Liver (tissue), 9 donors: ENCODE data around the gene COPS7A. TPM values are rescaled to one million over a fixed set of nuclear protein-coding genes. Genes with fewer than 3 reads are reported as not detected.

Experiments used
- DNase-seq: peaks from one replicate; pipeline ENCODE4 v3.0.0-alpha.2; 2017; ENCODE audit warnings: low spot score
- H3K27ac ChIP-seq, 2 donors: one replicate each; pipeline ENCODE4 v1.7.0; 2013; ENCODE audit warnings: inconsistent platforms in 2 of 2, low read length in 2 of 2, control low read depth in 1 of 2, low read depth in 1 of 2, mild to moderate bottlenecking in 1 of 2
- H3K27me3 ChIP-seq, 4 donors: one replicate each; pipeline versions ENCODE4 v1.6.1 to v1.7.0; 2013; ENCODE audit warnings: low read length in 3 of 4, inconsistent platforms in 1 of 4, mild to moderate bottlenecking in 1 of 4, moderate library complexity in 1 of 4; ENCODE audit not compliant: control insufficient read depth in 4 of 4, insufficient read depth in 4 of 4
- H3K36me3 ChIP-seq, 4 donors: one replicate each; pipeline versions ENCODE4 v1.6.1 to v1.7.0; 2013; ENCODE audit warnings: low read length in 3 of 4, mild to moderate bottlenecking in 3 of 4, low read depth in 1 of 4, moderate library complexity in 1 of 4; ENCODE audit not compliant: control insufficient read depth in 4 of 4, insufficient read depth in 3 of 4
- H3K4me1 ChIP-seq, 4 donors: one replicate each; pipeline versions ENCODE4 v1.6.1 to v1.7.0; 2013; ENCODE audit warnings: low read length in 3 of 4, mild to moderate bottlenecking in 3 of 4, moderate library complexity in 1 of 4; ENCODE audit not compliant: control insufficient read depth in 4 of 4, insufficient read depth in 4 of 4
- H3K4me3 ChIP-seq, 3 donors: one replicate each; pipeline versions ENCODE4 v1.6.1 to v1.7.0; 2013; ENCODE audit warnings: low read length in 3 of 3, control low read depth in 1 of 3, low read depth in 1 of 3, mild to moderate bottlenecking in 1 of 3
- H3K9ac ChIP-seq, 2 donors: one replicate each; pipeline ENCODE4 v1.7.0; 2013; ENCODE audit warnings: low read length in 2 of 2, mild to moderate bottlenecking in 2 of 2, moderate library complexity in 2 of 2, control low read depth in 1 of 2, low read depth in 1 of 2
- H3K9me3 ChIP-seq, 4 donors: one replicate each; pipeline versions ENCODE4 v1.6.1 to v1.7.0; 2013; ENCODE audit warnings: low read length in 3 of 4; ENCODE audit not compliant: control insufficient read depth in 4 of 4
- ATF3 ChIP-seq: IDR thresholded peaks from 2 replicates; pipeline ENCODE4 v1.6.1; 2016; ENCODE audit warnings: antibody characterized with exemption
- CTCF ChIP-seq: fragments of 150-350 bp; IDR thresholded peaks from 2 replicates; pipeline ENCODE4 v1.5.1; 2017; ENCODE audit warnings: improper control_type of control experiment, low read depth, low read length; ENCODE audit not compliant: missing input control
- EGR1 ChIP-seq, 2 donors: IDR thresholded peaks; 2 replicates each; pipeline ENCODE4 v1.6.1; 2016 to 2018; ENCODE audit warnings: antibody characterized with exemption in 2 of 2, low read depth in 2 of 2
- FOXA1 ChIP-seq: IDR thresholded peaks from 2 replicates; pipeline ENCODE4 v1.6.1; 2016; ENCODE audit warnings: antibody characterized with exemption
- FOXA2 ChIP-seq: IDR thresholded peaks from 2 replicates; pipeline ENCODE4 v1.6.1; 2016; ENCODE audit warnings: antibody characterized with exemption
- GABPA ChIP-seq, 2 donors: IDR thresholded peaks in 1 of 2; conservative IDR thresholded peaks in 1 of 2; 2 replicates each; pipeline ENCODE4 v1.6.1; 2016; ENCODE audit warnings: antibody characterized with exemption in 2 of 2, mild to moderate bottlenecking in 1 of 2, moderate library complexity in 1 of 2
- HNF4A ChIP-seq, 2 donors: conservative IDR thresholded peaks; 2 replicates each; pipeline ENCODE4 v1.6.1; 2016; ENCODE audit warnings: antibody characterized with exemption in 2 of 2, mild to moderate bottlenecking in 2 of 2
- HNF4G ChIP-seq: IDR thresholded peaks from 2 replicates; pipeline ENCODE4 v1.6.1; 2016; ENCODE audit warnings: antibody characterized with exemption
- JUND ChIP-seq, 2 donors: IDR thresholded peaks; 2 replicates each; pipeline ENCODE4 v1.6.1; 2016; ENCODE audit warnings: antibody characterized with exemption in 2 of 2
- NR2F2 ChIP-seq: IDR thresholded peaks from 2 replicates; pipeline ENCODE4 v1.6.1; 2016; ENCODE audit warnings: antibody characterized with exemption
- RAD21 ChIP-seq, 2 donors: IDR thresholded peaks; 2 replicates each; pipeline ENCODE4 v1.6.1; 2016; ENCODE audit warnings: antibody characterized with exemption in 2 of 2, mild to moderate bottlenecking in 2 of 2
- REST ChIP-seq: IDR thresholded peaks from 2 replicates; pipeline ENCODE4 v1.6.1; 2016; ENCODE audit warnings: antibody characterized with exemption, mild to moderate bottlenecking
- RXRA ChIP-seq, 2 donors: IDR thresholded peaks; 2 replicates each; pipeline ENCODE4 v1.6.1; 2017 to 2018; ENCODE audit warnings: antibody characterized with exemption in 2 of 2, mild to moderate bottlenecking in 1 of 2
- SP1 ChIP-seq: IDR thresholded peaks from 2 replicates; pipeline ENCODE4 v1.6.1; 2018; ENCODE audit warnings: antibody characterized with exemption, mild to moderate bottlenecking
- TAF1 ChIP-seq: conservative IDR thresholded peaks from 2 replicates; pipeline ENCODE4 v1.6.1; 2016; ENCODE audit warnings: antibody characterized with exemption, mild to moderate bottlenecking
- YY1 ChIP-seq: IDR thresholded peaks from 2 replicates; pipeline ENCODE4 v1.6.1; 2016; ENCODE audit warnings: antibody characterized with exemption, mild to moderate bottlenecking
- ZBTB33 ChIP-seq: IDR thresholded peaks from 2 replicates; pipeline ENCODE4 v1.6.1; 2016; ENCODE audit warnings: antibody characterized with exemption
- WGBS: extraction: QIAGEN DNeasy Blood & Tissue Kit; methylation state at CpG from one replicate; pipeline ENCODE4 v1.1.7; 2013; 5-methylcytosine and 5-hydroxymethylcytosine counted together
- polyA plus RNA-seq, 2 donors: library from polyadenylated mRNA; stranded (reverse) in 1 of 2; unstranded in 1 of 2; fragments of 200-250 nt in 1 of 2; fragments of >200 nt in 1 of 2; fragmentation: Nextera tagmentation in 1 of 2; extraction: Ambion mirVana in 1 of 2; gene quantifications; one replicate each; pipeline versions ENCODE4 v1.2.1 to v1.2.3, GENCODE V29; 2013 to 2015
- total RNA-seq, 2 donors: library from RNA; depleted of rRNA; stranded (reverse); fragments of >200 nt; gene quantifications; one replicate each; pipeline ENCODE4 v1.2.3, GENCODE V29; 2014
- TF ChIP-seq, protein P1 (sequence below): IDR thresholded peaks from 2 replicates; pipeline ENCODE4 v1.6.1; 2016; ENCODE audit warnings: antibody characterized with exemption
- donor health status: healthy.
- donor health status: healthy.
- donor health status: healthy.
- donor health status: healthy.
- donor health status: healthy.

COPS7A gene
- total and polyA plus RNA-seq, 4 donors: 26.0 to 37.7 (median 32.4) TPM

GRCh38 chr12:6751767-6752166 lies 27.9 kb downstream of the COPS7A start:
- 87% methylated on average over 7 of the region's 7 CpGs for WGBS
- peak overlapping the region; percentile 73 to 92 (median 87) for H3K4me3 ChIP-seq
- no peak for DNase-seq
- no peaks in the 10 kb centered on the region for H3K9me3 ChIP-seq
- no peaks in the 10 kb centered on the region for H3K27me3 ChIP-seq
- H3K27ac ChIP-seq: peak overlapping the region in 1 of 2 donors; percentile 99
- peaks cover 0 to 24% (median 20%) of the 10 kb centered on the region in 4 donors for H3K4me1 ChIP-seq
- TF ChIP-seq RXRA (IDR thresholded peaks at IDR 0.05) (no peak), FOXA1 (no peak), REST (no peak), HNF4G (no peak), EGR1 (IDR thresholded peaks at IDR 0.05; ENCODE audit: low read depth in 2 of 2) (no peak), FOXA2 (no peak), YY1 (no peak), ATF3 (no peak), RAD21 (IDR thresholded peaks at IDR 0.05) (no peak), GABPA (IDR thresholded peaks at IDR 0.05 in 1 of 2, conservative IDR thresholded peaks at IDR 0.05 in 1 of 2) (no peak), TAF1 (no peak), HNF4A (conservative IDR thresholded peaks at IDR 0.05) (no peak), ZBTB33 (no peak), JUND (IDR thresholded peaks at IDR 0.05) (no peak), CTCF (no peak), NR2F2 (no peak), SP1 (no peak)
- TF ChIP-seq, protein P1, sequence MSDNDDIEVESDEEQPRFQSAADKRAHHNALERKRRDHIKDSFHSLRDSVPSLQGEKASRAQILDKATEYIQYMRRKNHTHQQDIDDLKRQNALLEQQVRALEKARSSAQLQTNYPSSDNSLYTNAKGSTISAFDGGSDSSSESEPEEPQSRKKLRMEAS: no peak
- H3K9ac ChIP-seq: peak overlapping the region; percentile 91 to 94
- peaks cover 16 to 41% (median 34%) of the 10 kb centered on the region in 4 donors for H3K36me3 ChIP-seq
